Muscle of arm (tissue), 14 donors: Measurements from ENCODE around the gene SZRD1. TPM values are rescaled to one million over a fixed set of nuclear protein-coding genes. Genes with fewer than 3 reads are reported as not detected.
"Not testable (repeated sequence)": the region's sequence is repeated elsewhere in the genome, so short reads cannot be mapped to it uniquely, and the experiment has no call there.

Experiments used
- DNase-seq: peaks from one replicate; pipeline ENCODE4 v3.0.0-alpha.2; 2013
- long read RNA-seq, 11 donors: transcript quantifications; one replicate each; lab custom pipeline, GENCODE V29; 2026
- polyA plus RNA-seq, 12 donors: library from polyadenylated mRNA; unstranded; fragments of 120-200 nt; gene quantifications; one replicate each; pipeline ENCODE4 v1.2.1, GENCODE V29; 2013; ENCODE audit not compliant: insufficient read length in 12 of 12

The SZRD1 gene, protein sequence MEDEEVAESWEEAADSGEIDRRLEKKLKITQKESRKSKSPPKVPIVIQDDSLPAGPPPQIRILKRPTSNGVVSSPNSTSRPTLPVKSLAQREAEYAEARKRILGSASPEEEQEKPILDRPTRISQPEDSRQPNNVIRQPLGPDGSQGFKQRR
- polyA plus RNA-seq: 100 to 1,000 TPM in 1 of 12 donors, 10 to 100 TPM in 10, not detected in 1; 72.1 to 107 (median 86.0) TPM
- long read RNA-seq, donor 1, transcript SZRD1-201 (4 exons, 3,636 nt): minor isoform, 7 of 60 reads
- long read RNA-seq, donor 1, transcript SZRD1-202 (3 exons, 3,447 nt): minor isoform, 14 of 60 reads
- long read RNA-seq, donor 1, transcript SZRD1-203 (4 exons, 892 nt): minor isoform, 7 of 60 reads
- long read RNA-seq, donor 1, transcript SZRD1-210 (3 exons, 3,401 nt): major isoform, 15 of 60 reads
- long read RNA-seq, donor 1, partial matches to known transcripts: 17 of 60 reads
- long read RNA-seq, donor 1, other reads (novel, unspliced or antisense): 0 of 60 reads
- long read RNA-seq, donor 2, transcript SZRD1-201 (4 exons, 3,636 nt): minor isoform, 13 of 100 reads
- long read RNA-seq, donor 2, transcript SZRD1-202 (3 exons, 3,447 nt): major isoform, 17 of 100 reads
- long read RNA-seq, donor 2, transcript SZRD1-210 (3 exons, 3,401 nt): minor isoform, 10 of 100 reads
- long read RNA-seq, donor 2, transcript SZRD1-203 (4 exons, 892 nt): minor isoform, 8 of 100 reads
- long read RNA-seq, donor 2, partial matches to known transcripts: 52 of 100 reads
- long read RNA-seq, donor 2, other reads (novel, unspliced or antisense): 0 of 100 reads
- long read RNA-seq, donor 3, transcript SZRD1-201 (4 exons, 3,636 nt): minor isoform, 7 of 30 reads
- long read RNA-seq, donor 3, transcript SZRD1-210 (3 exons, 3,401 nt): minor isoform, 7 of 30 reads
- long read RNA-seq, donor 3, transcript SZRD1-202 (3 exons, 3,447 nt): major isoform, 8 of 30 reads
- long read RNA-seq, donor 3, partial matches to known transcripts: 7 of 30 reads
- long read RNA-seq, donor 3, other reads (novel, unspliced or antisense): 0 of 30 reads
- long read RNA-seq, donor 4, transcript SZRD1-202 (3 exons, 3,447 nt): major isoform, 9 of 40 reads
- long read RNA-seq, donor 4, partial matches to known transcripts: 25 of 40 reads
- long read RNA-seq, donor 4, other reads (novel, unspliced or antisense): 0 of 40 reads
- long read RNA-seq, donor 5, transcript SZRD1-201 (4 exons, 3,636 nt): minor isoform, 22 of 150 reads
- long read RNA-seq, donor 5, transcript SZRD1-202 (3 exons, 3,447 nt): major isoform, 49 of 150 reads
- long read RNA-seq, donor 5, transcript SZRD1-203 (4 exons, 892 nt): minor isoform, 16 of 150 reads
- long read RNA-seq, donor 5, transcript SZRD1-210 (3 exons, 3,401 nt): minor isoform, 23 of 150 reads
- long read RNA-seq, donor 5, partial matches to known transcripts: 40 of 150 reads
- long read RNA-seq, donor 5, other reads (novel, unspliced or antisense): 0 of 150 reads
- long read RNA-seq, donor 6, transcript SZRD1-201 (4 exons, 3,636 nt): minor isoform, 5 of 45 reads
- long read RNA-seq, donor 6, transcript SZRD1-202 (3 exons, 3,447 nt): major isoform, 11 of 45 reads
- long read RNA-seq, donor 6, partial matches to known transcripts: 23 of 45 reads
- long read RNA-seq, donor 6, other reads (novel, unspliced or antisense): 0 of 45 reads
- long read RNA-seq, donor 7, transcript SZRD1-210 (3 exons, 3,401 nt): major isoform, 6 of 21 reads
- long read RNA-seq, donor 7, transcript SZRD1-202 (3 exons, 3,447 nt): major isoform, 6 of 21 reads
- long read RNA-seq, donor 7, transcript SZRD1-201 (4 exons, 3,636 nt): minor isoform, 5 of 21 reads
- long read RNA-seq, donor 7, partial matches to known transcripts: 0 of 21 reads
- long read RNA-seq, donor 7, other reads (novel, unspliced or antisense): 0 of 21 reads
- long read RNA-seq, donor 8, transcript SZRD1-201 (4 exons, 3,636 nt): minor isoform, 8 of 91 reads
- long read RNA-seq, donor 8, transcript SZRD1-202 (3 exons, 3,447 nt): major isoform, 35 of 91 reads
- long read RNA-seq, donor 8, transcript SZRD1-210 (3 exons, 3,401 nt): minor isoform, 19 of 91 reads
- long read RNA-seq, donor 8, transcript SZRD1-203 (4 exons, 892 nt): minor isoform, 6 of 91 reads
- long read RNA-seq, donor 8, partial matches to known transcripts: 23 of 91 reads
- long read RNA-seq, donor 8, other reads (novel, unspliced or antisense): 0 of 91 reads
- long read RNA-seq, donor 9, transcript SZRD1-210 (3 exons, 3,401 nt): major isoform, 10 of 34 reads
- long read RNA-seq, donor 9, transcript SZRD1-202 (3 exons, 3,447 nt): minor isoform, 7 of 34 reads
- long read RNA-seq, donor 9, transcript SZRD1-203 (4 exons, 892 nt): minor isoform, 5 of 34 reads
- long read RNA-seq, donor 9, partial matches to known transcripts: 8 of 34 reads
- long read RNA-seq, donor 9, other reads (novel, unspliced or antisense): 0 of 34 reads
- long read RNA-seq, donor 10, transcript SZRD1-202 (3 exons, 3,447 nt): major isoform, 17 of 55 reads
- long read RNA-seq, donor 10, transcript SZRD1-201 (4 exons, 3,636 nt): minor isoform, 7 of 55 reads
- long read RNA-seq, donor 10, transcript SZRD1-203 (4 exons, 892 nt): minor isoform, 9 of 55 reads
- long read RNA-seq, donor 10, transcript SZRD1-210 (3 exons, 3,401 nt): minor isoform, 13 of 55 reads
- long read RNA-seq, donor 10, partial matches to known transcripts: 9 of 55 reads
- long read RNA-seq, donor 10, other reads (novel, unspliced or antisense): 0 of 55 reads
- long read RNA-seq, donor 11, transcript SZRD1-210 (3 exons, 3,401 nt): minor isoform, 12 of 54 reads
- long read RNA-seq, donor 11, transcript SZRD1-201 (4 exons, 3,636 nt): minor isoform, 9 of 54 reads
- long read RNA-seq, donor 11, transcript SZRD1-202 (3 exons, 3,447 nt): major isoform, 14 of 54 reads
- long read RNA-seq, donor 11, partial matches to known transcripts: 15 of 54 reads
- long read RNA-seq, donor 11, other reads (novel, unspliced or antisense): 0 of 54 reads

DNA sequence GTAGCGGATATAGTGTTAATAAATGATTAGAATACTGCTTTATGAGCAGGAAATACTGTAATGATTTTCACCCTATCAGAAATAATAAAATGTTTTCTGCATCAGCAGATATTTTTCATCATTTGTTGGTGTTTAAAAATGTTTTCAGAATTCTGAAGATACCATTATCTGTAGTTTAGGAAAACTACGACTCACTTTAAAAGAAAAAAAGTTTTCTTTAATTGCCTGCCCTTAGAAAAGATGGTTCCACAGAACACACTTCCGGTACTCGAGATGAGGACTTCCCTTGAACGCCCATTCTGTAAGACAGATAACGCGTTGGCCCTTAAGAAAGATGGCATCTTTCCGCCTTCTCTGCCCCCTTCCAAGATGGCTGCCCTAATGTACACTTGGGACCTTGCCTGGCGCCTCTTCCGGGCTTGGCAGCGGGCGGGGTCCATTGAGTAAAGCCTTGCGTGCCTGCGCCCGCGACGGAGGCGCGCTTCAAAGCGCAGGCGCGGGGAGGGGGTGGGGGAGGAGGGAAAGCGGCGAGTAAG, at the start of gene SZRD1:
Gene SZRD1, plus strand, starts transcription at position 521 of the 536 bp plus-strand sequence. CDS start 16 bp downstream, outside the sequence.
- peak; percentile 100 for DNase-seq

DNA sequence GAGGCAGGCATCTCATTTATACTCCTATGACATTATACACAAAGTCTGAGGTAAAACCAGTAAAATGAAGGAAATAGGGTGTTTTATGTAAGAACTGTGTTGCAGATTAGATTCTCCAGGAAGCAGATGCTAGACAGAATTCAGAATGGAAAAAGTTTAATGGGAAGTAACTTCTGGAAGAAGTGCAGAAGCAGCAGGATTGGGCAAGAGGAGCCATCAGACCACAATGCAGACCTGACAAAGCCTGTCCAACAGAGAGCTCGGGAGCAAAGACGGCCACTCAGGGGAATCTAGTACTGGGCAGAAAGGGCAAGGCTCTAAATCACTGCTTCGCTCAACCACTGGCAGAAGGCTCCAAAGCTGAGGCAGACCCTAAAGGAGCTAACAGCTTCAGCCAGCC, 48.5 kb upstream of the SZRD1 start:
- peak; percentile 24 for DNase-seq

DNA sequence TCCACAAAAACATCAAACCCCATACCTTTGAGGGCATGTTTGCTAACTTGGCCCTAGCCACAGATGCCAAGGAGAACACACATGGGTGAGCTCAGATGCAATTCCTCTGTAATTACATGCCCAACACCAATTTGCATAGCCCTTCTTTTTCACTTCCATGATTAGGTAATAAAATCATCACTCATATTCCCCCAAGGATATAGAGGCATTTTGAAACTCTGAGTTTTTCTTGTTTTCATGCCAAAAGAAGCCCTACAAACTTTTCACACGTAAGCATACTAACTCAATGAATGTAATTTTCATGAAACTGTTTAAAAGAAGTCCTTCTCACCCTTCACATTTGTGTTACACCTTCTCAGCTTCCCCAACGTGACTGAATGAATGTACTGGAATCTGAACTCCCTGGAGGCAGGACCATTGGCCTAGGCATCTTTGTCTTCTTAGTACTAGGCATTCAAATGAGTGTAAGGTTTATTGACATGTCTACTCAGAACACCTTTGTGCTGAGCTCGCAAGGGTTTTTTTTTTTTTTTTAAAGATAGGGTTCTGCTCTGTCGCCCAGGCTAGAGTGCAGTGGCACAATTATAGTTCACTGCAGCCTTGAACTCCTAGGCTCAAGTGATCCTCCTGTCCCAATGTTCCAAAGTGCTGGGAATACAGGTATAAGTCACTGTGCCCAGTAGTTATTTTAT, 45.7 kb upstream of the SZRD1 start:
- DNase-seq: no peak

DNA sequence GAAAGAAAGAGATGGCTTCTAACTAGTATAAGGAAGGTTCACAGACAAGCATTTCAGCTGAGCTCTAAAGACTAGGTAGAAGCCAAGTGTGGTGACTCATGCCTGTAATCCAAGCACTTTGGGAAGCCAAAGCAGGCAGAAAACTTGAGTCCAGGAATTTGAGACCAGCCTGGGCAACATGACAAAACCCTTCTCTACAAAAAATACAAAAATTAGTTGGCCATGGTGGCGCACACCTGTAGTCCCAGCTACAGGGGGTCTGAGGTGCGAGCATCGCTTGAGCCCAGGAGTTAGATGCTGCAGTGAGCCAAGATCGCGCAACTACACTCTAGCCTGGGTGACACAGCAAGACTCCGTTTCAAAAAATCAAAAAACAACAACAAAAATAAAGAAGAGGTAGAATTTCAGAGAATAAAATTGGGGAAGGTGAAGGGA, 42.6 kb upstream of the SZRD1 start:
- peak; percentile 19 for DNase-seq

DNA sequence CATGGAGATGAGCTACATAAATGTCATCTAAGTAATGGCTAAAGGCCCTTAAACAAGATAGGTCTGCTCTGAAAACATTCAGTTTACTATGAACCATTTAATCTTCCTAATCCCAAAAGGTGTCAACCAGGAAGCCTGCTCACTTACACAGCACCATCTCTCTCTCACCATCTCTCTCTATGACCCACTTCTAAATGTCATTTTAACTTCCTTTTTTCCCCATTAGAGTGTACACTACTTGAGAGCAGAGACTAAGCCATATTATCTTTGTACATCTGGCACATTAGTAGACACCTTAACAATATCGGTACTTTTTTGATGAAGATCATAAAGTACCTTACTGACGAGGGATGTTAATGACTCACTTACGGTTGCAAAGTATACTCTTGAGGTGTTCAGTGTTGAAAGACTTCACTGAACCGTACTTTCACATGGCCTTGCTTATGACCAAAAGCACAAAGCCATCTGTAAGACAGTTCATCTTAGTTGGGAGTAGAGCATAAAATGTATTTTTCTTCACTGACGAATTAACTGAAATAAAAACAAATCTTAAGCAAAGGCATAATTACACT, 40.1 kb upstream of the SZRD1 start:
- no peak for DNase-seq

DNA sequence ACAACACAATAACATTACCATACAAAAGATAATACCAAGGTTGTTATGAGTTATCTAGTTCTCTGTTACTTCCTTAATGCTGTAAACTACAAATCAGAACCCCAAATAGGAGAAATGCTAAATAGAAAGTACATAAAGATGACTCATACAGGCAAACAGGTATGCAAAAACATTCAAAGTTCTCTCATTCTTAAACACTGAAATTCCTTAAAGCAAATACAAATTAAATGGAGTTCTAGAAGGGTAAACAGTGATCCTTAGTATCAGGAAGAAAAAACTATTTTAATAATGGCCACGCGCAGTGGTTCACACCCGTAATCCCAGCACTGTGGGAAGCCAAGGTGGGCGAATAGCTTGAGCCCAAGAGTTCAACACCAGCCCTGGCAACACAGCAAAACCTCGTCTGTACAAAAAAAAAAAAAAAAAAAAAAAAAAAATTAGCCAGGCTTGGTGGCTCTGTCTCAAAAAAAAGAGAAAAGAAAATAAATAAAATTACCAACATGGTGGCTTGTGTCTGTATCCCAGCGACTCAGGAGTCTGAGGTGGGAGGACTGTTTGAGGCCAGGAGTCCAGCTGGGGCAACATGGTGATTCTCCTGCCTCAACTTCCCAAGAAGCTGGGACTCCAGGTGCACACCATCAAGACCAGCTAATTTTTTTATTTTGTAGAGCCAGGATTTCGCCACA, 32.2 kb upstream of the SZRD1 start:
- no peak for DNase-seq

DNA sequence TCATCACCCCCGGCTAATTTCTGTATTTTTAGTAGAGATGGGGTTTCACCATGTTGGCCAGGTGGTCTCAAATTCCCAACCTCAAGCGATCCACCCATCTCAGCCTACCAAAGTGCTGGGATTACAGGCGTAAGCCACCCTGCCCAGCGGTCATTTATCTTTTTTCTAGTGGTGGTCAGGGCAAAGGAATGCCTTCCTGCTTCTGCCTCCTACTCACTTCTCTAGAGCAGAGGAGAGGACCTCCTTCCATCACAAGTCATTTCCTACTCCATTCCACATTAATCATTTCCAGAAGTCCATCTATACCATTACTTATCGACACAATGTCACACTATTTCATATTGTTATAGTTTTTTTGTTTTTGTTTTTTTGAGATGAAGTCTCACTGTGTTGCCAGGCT, 28.1 kb upstream of the SZRD1 start:
- DNase-seq: no peak

DNA sequence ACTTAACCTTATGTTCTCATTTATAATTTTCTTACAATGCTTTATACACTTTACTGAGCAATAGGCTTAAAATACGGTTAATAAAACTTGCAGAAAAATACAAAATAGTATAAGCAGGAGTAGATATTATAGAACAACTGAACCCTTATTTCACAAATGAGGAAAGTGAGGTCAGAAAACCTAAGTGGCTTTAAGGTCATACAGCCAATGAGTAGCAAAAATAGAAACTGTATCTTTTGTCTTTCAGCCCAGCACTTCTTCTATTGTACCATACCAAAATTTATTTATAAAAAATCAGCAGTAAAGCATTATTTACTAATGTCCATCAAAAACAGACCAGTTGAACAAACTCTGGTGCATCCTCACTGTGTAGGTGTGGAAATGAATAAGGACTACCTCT, 26.4 kb upstream of the SZRD1 start:
- no peak for DNase-seq

DNA sequence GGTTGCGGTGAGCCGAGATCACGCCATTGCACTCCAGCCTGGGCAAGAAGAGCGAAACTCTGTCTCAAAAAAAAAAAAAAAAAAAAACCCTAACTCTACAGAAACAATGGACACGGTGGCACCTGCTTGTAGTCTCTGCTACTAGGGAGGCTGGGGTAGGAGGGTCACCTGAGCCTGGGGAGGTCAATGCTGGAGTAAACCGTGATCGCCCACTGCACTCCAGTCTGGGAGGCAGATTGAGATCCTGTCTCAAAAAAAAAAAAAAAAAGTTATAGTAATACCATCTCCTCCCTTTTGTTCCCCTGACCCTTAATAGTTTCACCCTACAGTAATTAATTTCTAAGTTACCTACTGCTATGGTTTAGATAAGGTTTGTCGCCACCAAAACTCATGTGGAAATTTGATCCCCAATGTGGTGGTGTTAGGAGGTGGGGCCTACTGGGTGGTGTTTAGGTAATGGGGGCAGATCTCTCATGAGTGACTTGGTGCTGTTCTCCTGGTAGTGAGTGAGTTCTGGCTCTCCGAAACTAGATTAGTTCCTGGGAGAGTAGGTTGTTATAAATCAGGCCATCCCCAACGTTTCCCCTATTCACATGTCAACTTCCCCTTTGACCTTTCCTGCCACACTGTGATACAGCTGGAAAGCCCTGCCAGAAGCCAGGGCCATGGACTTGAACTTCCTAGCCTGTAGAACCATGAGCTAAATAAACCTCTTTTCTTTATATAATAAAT, 24.5 kb upstream of the SZRD1 start:
- no peak for DNase-seq

DNA sequence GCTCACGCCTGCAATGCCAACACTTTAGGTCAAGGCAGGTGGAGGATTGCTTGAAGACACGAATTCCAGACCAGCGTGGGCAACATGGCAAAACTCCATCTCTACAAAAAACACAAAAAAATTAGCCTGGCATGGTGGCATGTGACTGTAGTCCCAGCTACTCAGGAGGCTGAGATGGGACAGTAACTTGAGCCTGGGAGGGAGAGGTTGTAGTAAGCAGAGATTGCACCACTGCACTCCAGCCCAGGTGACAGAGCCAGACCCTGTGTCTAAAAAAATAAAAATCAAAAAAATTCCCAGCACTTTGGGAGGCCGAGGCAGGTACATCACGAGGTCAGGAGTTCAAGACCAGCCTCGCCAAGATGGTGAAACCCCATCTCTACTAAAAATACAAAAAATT, 23.8 kb upstream of the SZRD1 start:
- not testable (repeated sequence) for DNase-seq

DNA sequence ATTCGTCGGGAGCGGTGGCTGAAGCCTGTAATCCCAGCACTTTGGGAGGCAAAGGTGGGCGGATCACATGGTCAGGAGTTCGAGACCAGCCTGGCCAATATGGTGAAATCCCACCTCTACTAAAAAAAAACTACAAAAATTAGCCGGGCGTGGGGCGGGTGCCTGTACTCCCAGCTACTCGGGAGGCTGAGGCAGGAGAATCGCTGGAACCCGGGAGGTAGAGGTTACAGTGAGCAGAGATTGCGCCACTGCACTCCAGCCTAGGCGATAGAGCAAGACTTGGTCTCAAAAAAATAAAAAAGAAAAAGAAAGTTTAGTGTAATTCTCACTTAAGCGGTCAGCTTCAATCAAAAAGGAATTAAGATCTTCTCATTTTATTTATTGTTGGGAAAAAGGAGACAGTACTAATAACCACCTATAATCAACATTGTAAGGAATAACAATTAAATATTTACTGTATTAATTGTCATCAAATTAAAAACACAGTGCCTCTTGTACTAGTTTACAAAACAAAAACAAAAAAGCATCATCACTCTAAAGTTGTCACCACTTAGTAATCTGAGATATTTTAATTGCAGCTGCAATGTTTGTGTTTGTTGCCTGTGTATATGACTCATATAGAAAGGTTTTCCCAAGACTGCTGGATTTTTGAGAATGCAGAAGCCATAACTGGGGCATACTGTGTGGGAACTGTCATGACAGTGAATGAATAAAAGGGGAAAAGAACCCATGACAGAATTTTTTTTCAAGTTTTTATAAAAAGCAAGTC, 18.4 kb upstream of the SZRD1 start:
- no peak for DNase-seq

DNA sequence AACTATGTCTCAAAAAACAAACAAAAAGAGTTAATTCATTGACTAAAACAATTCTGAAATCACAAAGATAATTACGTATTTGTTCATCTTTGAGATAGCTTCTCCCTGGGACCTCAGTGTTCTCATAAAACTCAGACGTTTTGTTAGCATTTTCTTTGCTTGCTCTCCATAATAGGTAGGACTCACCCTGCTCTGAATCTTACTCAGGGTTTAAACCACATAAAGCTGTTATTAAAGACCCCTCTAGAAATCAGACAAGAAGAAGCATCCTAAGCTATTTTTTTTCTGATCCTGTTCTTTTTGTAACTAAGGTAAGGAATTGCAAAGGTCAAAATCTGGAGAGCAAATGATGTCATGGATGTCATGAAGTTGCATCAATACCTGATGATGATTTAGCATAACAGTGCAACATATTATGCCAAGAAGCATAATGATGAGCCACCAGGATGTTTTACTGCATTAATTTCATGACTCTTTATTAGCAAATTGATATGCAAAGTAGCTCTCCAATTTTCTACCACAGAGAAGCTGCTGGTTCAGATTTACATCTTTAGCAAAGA, 17.1 kb upstream of the SZRD1 start:
- DNase-seq: no peak

DNA sequence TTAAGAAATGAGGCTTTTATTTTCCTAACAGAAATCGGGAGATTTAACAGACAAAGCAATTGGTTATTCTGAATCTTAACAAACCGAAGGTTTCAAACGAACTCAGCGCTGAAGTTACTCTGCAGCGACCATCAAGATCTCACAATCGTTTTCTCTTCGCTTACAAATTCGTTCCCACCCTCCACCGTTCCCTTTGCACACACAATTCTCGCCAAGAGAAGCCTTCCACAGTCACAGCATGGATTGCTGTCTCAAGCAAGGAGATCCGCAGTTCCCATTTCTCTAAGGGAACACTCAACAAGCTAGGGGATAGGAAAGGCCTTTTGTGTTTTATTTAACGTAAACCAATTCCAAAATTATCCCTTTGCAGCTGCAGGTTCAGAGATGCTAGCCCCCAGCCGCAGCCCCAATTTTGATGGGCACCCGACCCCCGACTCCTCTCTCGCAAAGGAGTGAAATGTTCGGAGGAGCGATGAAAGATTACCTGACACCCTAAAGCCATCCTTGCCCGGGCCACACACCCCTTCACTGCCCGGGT, 15.5 kb upstream of the SZRD1 start:
- peak; percentile 45 for DNase-seq
